ENCODE results near the gene SEPTIN1. TPM values are rescaled to one million over a fixed set of nuclear protein-coding genes. Genes with fewer than 3 reads are reported as not detected.

Gene SEPTIN1
- total and polyA plus RNA-seq, 12 donors, result 0.11 to 19.8 (median 2.8) TPM; not detected in 1

DNA sequence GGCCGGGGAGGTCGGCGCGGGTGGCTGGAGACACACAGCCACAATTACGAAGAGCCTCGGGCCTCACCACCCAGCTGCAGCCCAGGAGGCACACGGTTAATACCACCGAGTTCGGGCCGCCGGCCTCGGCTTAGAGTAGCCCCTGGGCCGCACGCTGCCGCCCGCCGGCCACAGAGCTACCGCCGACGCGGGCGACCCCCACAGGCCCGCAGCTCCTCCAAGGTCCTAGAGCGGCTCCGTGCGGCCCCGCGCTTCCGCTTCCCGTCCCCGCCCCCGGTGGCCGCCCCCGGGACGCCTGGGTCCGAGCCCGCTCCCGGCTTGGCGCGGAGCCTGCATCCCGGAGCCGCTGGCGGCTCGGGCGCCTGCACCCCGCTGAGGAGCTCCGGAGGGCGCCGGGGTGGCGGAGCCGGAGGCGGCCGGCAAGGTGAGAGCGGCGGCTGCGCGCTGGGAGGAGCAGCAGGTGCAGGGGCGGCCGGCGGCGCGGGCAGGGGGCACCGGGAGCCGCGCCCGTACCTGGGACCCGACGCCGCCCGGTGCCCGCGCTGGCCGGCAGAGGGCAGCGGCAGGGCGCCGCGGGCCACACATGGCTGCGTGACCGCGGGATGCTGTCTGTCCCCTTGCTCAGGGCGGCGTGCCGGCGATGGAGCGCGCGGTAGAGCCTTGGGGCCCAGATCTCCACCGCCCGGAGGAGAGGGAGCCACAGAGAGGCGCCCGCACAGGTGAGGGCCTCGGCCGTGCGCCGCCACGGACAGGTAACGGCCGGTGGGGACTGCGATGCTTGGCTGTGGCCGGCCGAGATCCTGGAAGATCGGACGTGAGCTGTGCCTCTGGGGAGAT, 13.0 kb upstream of the SEPTIN1 start, which contains the start of gene ZNF48:
Gene ZNF48, plus strand, starts transcription at position 266 of the 837 bp plus-strand sequence. Its CDS starts 375 bp downstream, at position 641.
- Histone ChIP-seq H3K27ac (peak within 1 kb of the TSS; percentile 75 to 91 (median 88)), H3K4me1 (replicated peaks in 1 of 2) (peaks cover 13 to 25% of the 10 kb centered on the region in 2 donors), H3K27me3 (no peaks in the 10 kb centered on the region), H3K4me3 (peak within 1 kb of the TSS in 3 of 4 donors; percentile 38 to 100 (median 71)), H3K9me3 (replicated peaks in 1 of 3) (no peaks in the 10 kb centered on the region), H3K36me3 (replicated peaks in 1 of 2) (peaks cover 0 to 17% of the 10 kb centered on the region in 2 donors)
- DNase-seq, result peak; percentile 87 to 93 (median 90)
- intact Hi-C loops (cut with DNase I), result no loop called here
- WGBS, 4 donors, result 1% methylated on average over 15 to 103 of the region's 103 CpGs
- peak in 1 of 2 donors; percentile 50 for TF ChIP-seq POLR2A (IDR thresholded peaks at IDR 0.05)
- TF ChIP-seq, protein P1, sequence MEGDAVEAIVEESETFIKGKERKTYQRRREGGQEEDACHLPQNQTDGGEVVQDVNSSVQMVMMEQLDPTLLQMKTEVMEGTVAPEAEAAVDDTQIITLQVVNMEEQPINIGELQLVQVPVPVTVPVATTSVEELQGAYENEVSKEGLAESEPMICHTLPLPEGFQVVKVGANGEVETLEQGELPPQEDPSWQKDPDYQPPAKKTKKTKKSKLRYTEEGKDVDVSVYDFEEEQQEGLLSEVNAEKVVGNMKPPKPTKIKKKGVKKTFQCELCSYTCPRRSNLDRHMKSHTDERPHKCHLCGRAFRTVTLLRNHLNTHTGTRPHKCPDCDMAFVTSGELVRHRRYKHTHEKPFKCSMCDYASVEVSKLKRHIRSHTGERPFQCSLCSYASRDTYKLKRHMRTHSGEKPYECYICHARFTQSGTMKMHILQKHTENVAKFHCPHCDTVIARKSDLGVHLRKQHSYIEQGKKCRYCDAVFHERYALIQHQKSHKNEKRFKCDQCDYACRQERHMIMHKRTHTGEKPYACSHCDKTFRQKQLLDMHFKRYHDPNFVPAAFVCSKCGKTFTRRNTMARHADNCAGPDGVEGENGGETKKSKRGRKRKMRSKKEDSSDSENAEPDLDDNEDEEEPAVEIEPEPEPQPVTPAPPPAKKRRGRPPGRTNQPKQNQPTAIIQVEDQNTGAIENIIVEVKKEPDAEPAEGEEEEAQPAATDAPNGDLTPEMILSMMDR (IDR thresholded peaks at IDR 0.05), result peak in 4 of 6 experiments; percentile 25 to 62 (median 52)

DNA sequence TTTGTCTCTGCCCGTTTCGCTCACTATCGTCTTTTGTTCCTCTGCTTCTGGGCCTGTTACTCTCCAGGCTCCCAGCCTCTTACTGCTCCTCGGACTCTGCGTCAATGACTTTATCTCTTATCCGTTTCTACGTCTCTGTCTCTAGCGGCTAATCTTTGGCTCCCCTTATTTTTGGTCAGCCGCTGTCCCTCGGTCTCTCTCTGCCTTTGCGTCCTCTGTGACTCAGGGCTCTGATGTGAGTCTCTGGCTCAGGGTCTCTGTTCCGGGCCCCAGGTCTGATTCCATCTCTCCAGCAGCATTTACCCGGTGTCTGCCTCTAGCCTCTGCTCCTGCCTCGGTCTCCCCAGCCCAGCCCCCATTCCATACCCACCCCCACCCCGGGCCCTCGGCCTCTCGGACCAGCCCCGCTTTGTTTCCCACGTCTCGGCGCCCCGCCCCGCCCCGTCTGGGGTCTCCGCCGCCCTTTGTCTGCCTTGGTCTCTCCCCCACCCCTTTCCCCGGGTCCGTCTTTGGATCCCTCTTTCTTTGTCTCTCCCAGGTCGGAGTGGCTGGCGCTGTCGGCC, 12.3 kb upstream of the SEPTIN1 start:
- 6 to 8% (median 7%) methylated on average over 28 to 31 of the region's 31 CpGs for WGBS, 4 donors
- intact Hi-C loops (cut with DNase I), result no loop called here
- Histone ChIP-seq H3K9me3 (replicated peaks in 1 of 3) (no peaks in the 10 kb centered on the region), H3K36me3 (replicated peaks in 1 of 2) (peaks cover 0 to 17% of the 10 kb centered on the region in 2 donors), H3K4me1 (replicated peaks in 1 of 2) (peaks cover 13 to 23% of the 10 kb centered on the region in 2 donors), H3K27me3 (no peaks in the 10 kb centered on the region), H3K4me3 (peak overlapping the region in 3 of 4 donors; percentile 38 to 100 (median 71)), H3K27ac (peak overlapping the region; percentile 75 to 91 (median 88))
- TF ChIP-seq, protein P1 (IDR thresholded peaks at IDR 0.05), result no peak
- TF ChIP-seq POLR2A (IDR thresholded peaks at IDR 0.05), result peak in 1 of 2 donors; percentile 42
- peak in 3 of 7 donors; percentile 56 to 75 (median 70) for DNase-seq

DNA sequence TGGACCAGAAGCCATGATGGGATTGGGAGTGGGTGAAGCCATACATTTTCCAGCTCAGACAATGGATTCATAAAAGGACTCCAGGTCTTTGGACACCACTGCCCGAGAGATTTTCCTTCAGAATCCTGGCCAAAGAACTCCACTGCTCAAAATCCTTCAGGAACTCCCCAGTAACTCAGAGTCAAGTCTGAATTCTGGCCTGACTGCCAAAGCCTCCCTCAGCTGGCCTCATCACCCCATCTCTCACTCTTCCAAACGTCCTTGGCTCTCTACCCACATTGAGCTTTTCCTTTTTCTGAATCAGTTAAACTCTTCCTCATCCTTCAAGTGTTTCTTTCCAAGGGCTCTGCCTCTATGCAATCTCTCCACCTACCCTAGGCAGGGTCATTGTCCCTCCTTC, 1.2 kb upstream of the SEPTIN1 start:
- H3K36me3 ChIP-seq (replicated peaks in 1 of 2), result no peaks in the 10 kb centered on the region
- no peak overlapping the region for H3K27ac ChIP-seq
- peaks cover 5 to 9% of the 10 kb centered on the region in 2 donors for H3K4me1 ChIP-seq (replicated peaks in 1 of 2)
- intact Hi-C loops (cut with DNase I), result no loop called here
- no peaks in the 10 kb centered on the region for H3K27me3 ChIP-seq
- WGBS, 4 donors, result 4 to 32% (median 21%) methylated on average over 2 of the region's 2 CpGs
- no peaks in the 10 kb centered on the region for H3K9me3 ChIP-seq (replicated peaks in 1 of 3)
- TF ChIP-seq, protein P1 (IDR thresholded peaks at IDR 0.05), result no peak
- no peak for TF ChIP-seq POLR2A (IDR thresholded peaks at IDR 0.05)
- DNase-seq, result no peak
- H3K4me3 ChIP-seq, result no peak overlapping the region

DNA sequence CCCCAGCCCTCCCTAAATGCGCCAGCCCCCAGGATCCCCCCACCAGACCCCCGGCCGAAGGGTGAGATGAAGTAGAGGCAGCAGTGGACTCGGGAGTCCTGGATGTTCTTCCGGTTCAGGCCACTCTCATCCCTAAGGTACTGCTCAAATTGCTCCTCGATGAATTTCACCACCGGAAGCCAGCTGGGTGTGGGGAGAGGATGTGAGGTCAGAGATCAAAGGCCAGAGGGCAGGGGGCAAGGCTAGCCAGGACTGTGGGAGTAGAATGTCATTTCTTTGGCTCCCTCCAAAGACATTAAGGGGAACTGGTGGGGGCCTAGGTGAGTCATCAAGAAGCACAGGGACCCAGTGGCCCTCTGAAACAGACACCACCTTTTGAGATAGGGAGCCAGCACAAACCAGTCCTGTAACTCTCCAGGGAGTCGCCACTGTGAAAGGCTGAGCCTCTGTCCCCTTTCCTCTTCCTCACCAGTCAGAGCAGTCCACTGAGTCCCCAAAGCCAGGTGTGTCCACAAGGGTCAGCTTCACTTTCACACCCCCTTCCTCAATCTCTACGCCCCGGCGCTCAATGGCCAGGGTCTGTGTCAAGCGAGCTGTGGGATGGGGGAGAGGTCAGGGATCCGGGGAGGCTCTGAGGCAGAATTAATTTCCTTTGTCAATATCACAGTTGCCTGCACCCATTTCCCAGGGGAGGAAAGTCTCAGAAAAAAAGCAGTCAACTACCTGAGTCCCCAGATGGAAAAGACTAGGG, 895 bp downstream of the SEPTIN1 start:
- no peak for TF ChIP-seq POLR2A (IDR thresholded peaks at IDR 0.05)
- TF ChIP-seq, protein P1 (IDR thresholded peaks at IDR 0.05), result no peak
- H3K4me3 ChIP-seq, result no peak overlapping the region
- no peaks in the 10 kb centered on the region for H3K36me3 ChIP-seq (replicated peaks in 1 of 2)
- WGBS, 4 donors, result 73 to 86% (median 82%) methylated on average over 6 to 13 of the region's 13 CpGs
- DNase-seq, result no peak
- H3K27me3 ChIP-seq, result no peaks in the 10 kb centered on the region
- peaks cover 9 to 18% of the 10 kb centered on the region in 2 donors for H3K4me1 ChIP-seq (replicated peaks in 1 of 2)
- no peaks in the 10 kb centered on the region for H3K9me3 ChIP-seq (replicated peaks in 1 of 3)
- H3K27ac ChIP-seq, result no peak overlapping the region
- intact Hi-C loops (cut with DNase I), result no loop called here
